HEK293 (cell line): Measurements from ENCODE around the gene SIGLEC12.

Experiments
- CTCF ChIA-PET: fragments of 350-600 bp; formaldehyde crosslinking; extraction: SDS; loops from one replicate; lab custom pipeline; 2021; ENCODE audit warnings: antibody characterized with exemption; lab: Yijun Ruan, JAX
- POLR2A ChIA-PET: fragments of 300-600 bp; formaldehyde crosslinking; extraction: SDS; loops from one replicate; lab custom pipeline; 2020; ENCODE audit warnings: antibody characterized with exemption, inconsistent platforms; lab: Yijun Ruan, JAX
- H3K27ac ChIP-seq: fragments of 200-500 bp; sonication (Bioruptor generic); 2 replicates; pipeline ENCODE4 v1.5.1; 2014; ENCODE audit warnings: low read depth, low read length, control low read depth, inconsistent platforms; ENCODE audit errors: extremely low read depth
- H3K36me3 ChIP-seq, 2 experiments: fragments of 200-500 bp in 1 of 2; sonication (Bioruptor generic) in 1 of 2; 1 replicate in 1 of 2; 2 replicates in 1 of 2; pipeline ENCODE4 v1.5.1; 2014 to 2017; ENCODE audit warnings: inconsistent platforms in 2 of 2, low read length in 2 of 2; ENCODE audit not compliant: control insufficient read depth in 2 of 2, insufficient read depth in 1 of 2
- H3K4me1 ChIP-seq: fragments of 200-500 bp; sonication (Bioruptor generic); 2 replicates; pipeline ENCODE4 v1.5.1; 2014; ENCODE audit warnings: mild to moderate bottlenecking, low read length, inconsistent platforms; ENCODE audit not compliant: control insufficient read depth, insufficient read depth
- H3K4me3 ChIP-seq: 2 replicates; pipeline ENCODE4 v1.5.1; 2011; ENCODE audit warnings: low read depth, mild to moderate bottlenecking, control low read depth, low read length, moderate library complexity
- H3K9me3 ChIP-seq: fragments of 200-500 bp; sonication (Bioruptor generic); 2 replicates; pipeline ENCODE4 v1.5.1; 2014; ENCODE audit warnings: low read depth, low read length, inconsistent platforms; ENCODE audit not compliant: control insufficient read depth, insufficient read depth
- KLF1 ChIP-seq: fragments of 450-650 bp; formaldehyde crosslinking; IDR thresholded peaks from 2 replicates; pipeline ENCODE4 v1.5.1; 2016; ENCODE audit warnings: missing biosample characterization, missing genetic modification characterization
- SCRT1 ChIP-seq: fragments of 450-650 bp; formaldehyde crosslinking; IDR thresholded peaks from 2 replicates; pipeline ENCODE4 v1.5.1; 2016; ENCODE audit warnings: missing biosample characterization, missing genetic modification characterization, borderline replicate concordance
- SP7 ChIP-seq: fragments of 450-650 bp; formaldehyde crosslinking; IDR thresholded peaks from 2 replicates; pipeline ENCODE4 v1.5.1; 2016; ENCODE audit warnings: missing biosample characterization, missing genetic modification characterization
- WT1 ChIP-seq: fragments of 450-650 bp; formaldehyde crosslinking; IDR thresholded peaks from 2 replicates; pipeline ENCODE4 v1.5.1; 2016; ENCODE audit warnings: missing biosample characterization, missing genetic modification characterization
- ZBTB11 ChIP-seq: fragments of 450-650 bp; formaldehyde crosslinking; conservative IDR thresholded peaks from 2 replicates; pipeline ENCODE4 v1.5.1; 2016; ENCODE audit warnings: low read depth, missing biosample characterization, missing genetic modification characterization
- ZIC2 ChIP-seq: fragments of 450-650 bp; formaldehyde crosslinking; IDR thresholded peaks from 2 replicates; pipeline ENCODE4 v1.5.1; 2016; ENCODE audit warnings: missing biosample characterization, missing genetic modification characterization
- ZNF133 ChIP-seq: fragments of 450-650 bp; formaldehyde crosslinking; IDR thresholded peaks from 2 replicates; pipeline ENCODE4 v1.5.1; 2016; ENCODE audit warnings: missing biosample characterization, missing genetic modification characterization
- ZNF146 ChIP-seq: fragments of 450-650 bp; formaldehyde crosslinking; IDR thresholded peaks from 2 replicates; pipeline ENCODE4 v1.5.1; 2016; ENCODE audit warnings: missing biosample characterization, missing genetic modification characterization
- ZNF37A ChIP-seq: fragments of 450-650 bp; IDR thresholded peaks from 2 replicates; pipeline ENCODE4 v1.5.1; 2018; ENCODE audit warnings: missing biosample characterization, missing genetic modification characterization
- ZNF624 ChIP-seq: fragments of 450-650 bp; formaldehyde crosslinking; IDR thresholded peaks from 2 replicates; pipeline ENCODE4 v1.5.1; 2017; ENCODE audit warnings: missing biosample characterization, missing genetic modification characterization
- ZNF626 ChIP-seq: fragments of 450-650 bp; sonication (Bioruptor Pico); formaldehyde crosslinking; IDR thresholded peaks from 2 replicates; pipeline ENCODE4 v1.5.1; 2018; ENCODE audit warnings: missing biosample characterization, missing genetic modification characterization, inconsistent platforms
- ZNF776 ChIP-seq: fragments of 450-650 bp; formaldehyde crosslinking; IDR thresholded peaks from 2 replicates; pipeline ENCODE4 v1.5.0; 2017; ENCODE audit warnings: missing biosample characterization, missing genetic modification characterization, borderline replicate concordance
- ZXDB ChIP-seq: fragments of 450-650 bp; formaldehyde crosslinking; IDR thresholded peaks from 2 replicates; pipeline ENCODE4 v1.5.1; 2016; ENCODE audit warnings: missing biosample characterization, missing genetic modification characterization
- TF ChIP-seq, protein P1 (sequence below): fragments of 450-650 bp; formaldehyde crosslinking; IDR thresholded peaks from 2 replicates; pipeline ENCODE4 v1.5.1; 2016; ENCODE audit warnings: missing biosample characterization, missing genetic modification characterization
- TF ChIP-seq, protein P2 (sequence below): fragments of 450-650 bp; formaldehyde crosslinking; conservative IDR thresholded peaks from 2 replicates; pipeline ENCODE4 v1.5.1; 2016; ENCODE audit warnings: low read depth, missing biosample characterization, missing genetic modification characterization

The SIGLEC12 gene

DNA sequence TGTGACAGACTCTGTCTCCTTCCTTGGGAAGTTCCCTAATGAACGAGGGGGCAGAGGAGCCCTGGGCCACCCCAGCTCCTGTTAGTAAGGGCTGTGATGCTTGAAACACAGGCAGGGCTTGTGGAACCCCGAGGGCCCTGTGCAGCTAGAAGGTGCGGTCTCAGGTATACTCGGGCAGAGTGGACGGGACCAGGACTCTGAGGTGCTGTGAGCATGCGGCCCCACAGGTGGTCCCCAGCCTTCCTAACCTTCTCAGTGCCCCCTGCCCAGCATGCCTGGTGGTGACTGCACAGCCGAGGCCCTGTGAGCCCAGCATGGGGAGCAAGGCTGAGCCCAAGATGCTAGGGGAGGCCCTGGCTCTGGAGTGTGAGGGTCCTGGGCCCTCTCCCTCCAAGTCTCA, 39.3 kb downstream of the SIGLEC12 start:
- Histone ChIP-seq H3K9me3 (no peaks in the 10 kb centered on the region), H3K4me1 (no peaks in the 10 kb centered on the region), H3K27ac (no peak overlapping the region), H3K4me3 (no peak overlapping the region), H3K36me3 (no peaks in the 10 kb centered on the region)
- ChIA-PET CTCF (interaction anchor here (0.5 to 3.9 kb wide), 4 partner anchors 10 to 193 kb away, joined by 3 to 21 read pairs (median 4); no protein-coding TSS in a partner anchor), POLR2A (no interaction called here)
- TF ChIP-seq SP7 (tag by site-specific recombination) = no peak
- TF ChIP-seq ZXDB (tag by site-specific recombination) = no peak
- TF ChIP-seq, protein P1, sequence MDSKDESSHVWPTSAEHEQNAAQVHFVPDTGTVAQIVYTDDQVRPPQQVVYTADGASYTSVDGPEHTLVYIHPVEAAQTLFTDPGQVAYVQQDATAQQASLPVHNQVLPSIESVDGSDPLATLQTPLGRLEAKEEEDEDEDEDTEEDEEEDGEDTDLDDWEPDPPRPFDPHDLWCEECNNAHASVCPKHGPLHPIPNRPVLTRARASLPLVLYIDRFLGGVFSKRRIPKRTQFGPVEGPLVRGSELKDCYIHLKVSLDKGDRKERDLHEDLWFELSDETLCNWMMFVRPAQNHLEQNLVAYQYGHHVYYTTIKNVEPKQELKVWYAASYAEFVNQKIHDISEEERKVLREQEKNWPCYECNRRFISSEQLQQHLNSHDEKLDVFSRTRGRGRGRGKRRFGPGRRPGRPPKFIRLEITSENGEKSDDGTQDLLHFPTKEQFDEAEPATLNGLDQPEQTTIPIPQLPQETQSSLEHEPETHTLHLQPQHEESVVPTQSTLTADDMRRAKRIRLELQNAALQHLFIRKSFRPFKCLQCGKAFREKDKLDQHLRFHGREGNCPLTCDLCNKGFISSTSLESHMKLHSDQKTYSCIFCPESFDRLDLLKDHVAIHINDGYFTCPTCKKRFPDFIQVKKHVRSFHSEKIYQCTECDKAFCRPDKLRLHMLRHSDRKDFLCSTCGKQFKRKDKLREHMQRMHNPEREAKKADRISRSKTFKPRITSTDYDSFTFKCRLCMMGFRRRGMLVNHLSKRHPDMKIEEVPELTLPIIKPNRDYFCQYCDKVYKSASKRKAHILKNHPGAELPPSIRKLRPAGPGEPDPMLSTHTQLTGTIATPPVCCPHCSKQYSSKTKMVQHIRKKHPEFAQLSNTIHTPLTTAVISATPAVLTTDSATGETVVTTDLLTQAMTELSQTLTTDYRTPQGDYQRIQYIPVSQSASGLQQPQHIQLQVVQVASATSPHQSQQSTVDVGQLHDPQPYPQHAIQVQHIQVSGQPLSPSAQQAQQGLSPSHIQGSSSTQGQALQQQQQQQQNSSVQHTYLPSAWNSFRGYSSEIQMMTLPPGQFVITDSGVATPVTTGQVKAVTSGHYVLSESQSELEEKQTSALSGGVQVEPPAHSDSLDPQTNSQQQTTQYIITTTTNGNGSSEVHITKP = no peak

GRCh38 chr19:51461723-51462161, 39.9 kb downstream of the SIGLEC12 start:
- no peaks in the 10 kb centered on the region for H3K9me3 ChIP-seq
- H3K4me1 ChIP-seq = no peaks in the 10 kb centered on the region
- no peak overlapping the region for H3K27ac ChIP-seq
- H3K4me3 ChIP-seq = no peak overlapping the region
- POLR2A ChIA-PET = no interaction called here
- CTCF ChIA-PET = interaction anchor here (0.5 to 3.9 kb wide), 5 partner anchors 11 to 197 kb away, joined by 3 to 21 read pairs (median 3); no protein-coding TSS in a partner anchor
- TF ChIP-seq ZNF626 = no peak
- TF ChIP-seq ZIC2 (tag by site-specific recombination) = 0 out of 2 replicates have a peak, but pooled peaks have one; percentile 22
- TF ChIP-seq ZNF37A = no peak
- no peaks in the 10 kb centered on the region for H3K36me3 ChIP-seq

GRCh38 chr19:51460164-51460992, 41.2 kb downstream of the SIGLEC12 start:
- Histone ChIP-seq H3K27ac (no peak overlapping the region), H3K4me1 (no peaks in the 10 kb centered on the region), H3K4me3 (no peak overlapping the region), H3K36me3 (no peaks in the 10 kb centered on the region), H3K9me3 (no peaks in the 10 kb centered on the region)
- POLR2A ChIA-PET = no interaction called here
- CTCF ChIA-PET = interaction anchor here (0.7 to 3.9 kb wide), 4 partner anchors 12 to 194 kb away, joined by 3 to 21 read pairs (median 4); no protein-coding TSS in a partner anchor
- TF ChIP-seq SCRT1 (no peak), KLF1 (tag by site-specific recombination) (no peak), ZNF146 (tag by site-specific recombination) (no peak), ZNF624 (tag by site-specific recombination) (no peak), WT1 (tag by site-specific recombination) (no peak), ZNF133 (no peak), ZNF776 (tag by site-specific recombination) (no peak), ZBTB11 (tag by site-specific recombination) (peak; percentile 46; the same call in 1 of the 2 replicates)
- TF ChIP-seq, protein P2, sequence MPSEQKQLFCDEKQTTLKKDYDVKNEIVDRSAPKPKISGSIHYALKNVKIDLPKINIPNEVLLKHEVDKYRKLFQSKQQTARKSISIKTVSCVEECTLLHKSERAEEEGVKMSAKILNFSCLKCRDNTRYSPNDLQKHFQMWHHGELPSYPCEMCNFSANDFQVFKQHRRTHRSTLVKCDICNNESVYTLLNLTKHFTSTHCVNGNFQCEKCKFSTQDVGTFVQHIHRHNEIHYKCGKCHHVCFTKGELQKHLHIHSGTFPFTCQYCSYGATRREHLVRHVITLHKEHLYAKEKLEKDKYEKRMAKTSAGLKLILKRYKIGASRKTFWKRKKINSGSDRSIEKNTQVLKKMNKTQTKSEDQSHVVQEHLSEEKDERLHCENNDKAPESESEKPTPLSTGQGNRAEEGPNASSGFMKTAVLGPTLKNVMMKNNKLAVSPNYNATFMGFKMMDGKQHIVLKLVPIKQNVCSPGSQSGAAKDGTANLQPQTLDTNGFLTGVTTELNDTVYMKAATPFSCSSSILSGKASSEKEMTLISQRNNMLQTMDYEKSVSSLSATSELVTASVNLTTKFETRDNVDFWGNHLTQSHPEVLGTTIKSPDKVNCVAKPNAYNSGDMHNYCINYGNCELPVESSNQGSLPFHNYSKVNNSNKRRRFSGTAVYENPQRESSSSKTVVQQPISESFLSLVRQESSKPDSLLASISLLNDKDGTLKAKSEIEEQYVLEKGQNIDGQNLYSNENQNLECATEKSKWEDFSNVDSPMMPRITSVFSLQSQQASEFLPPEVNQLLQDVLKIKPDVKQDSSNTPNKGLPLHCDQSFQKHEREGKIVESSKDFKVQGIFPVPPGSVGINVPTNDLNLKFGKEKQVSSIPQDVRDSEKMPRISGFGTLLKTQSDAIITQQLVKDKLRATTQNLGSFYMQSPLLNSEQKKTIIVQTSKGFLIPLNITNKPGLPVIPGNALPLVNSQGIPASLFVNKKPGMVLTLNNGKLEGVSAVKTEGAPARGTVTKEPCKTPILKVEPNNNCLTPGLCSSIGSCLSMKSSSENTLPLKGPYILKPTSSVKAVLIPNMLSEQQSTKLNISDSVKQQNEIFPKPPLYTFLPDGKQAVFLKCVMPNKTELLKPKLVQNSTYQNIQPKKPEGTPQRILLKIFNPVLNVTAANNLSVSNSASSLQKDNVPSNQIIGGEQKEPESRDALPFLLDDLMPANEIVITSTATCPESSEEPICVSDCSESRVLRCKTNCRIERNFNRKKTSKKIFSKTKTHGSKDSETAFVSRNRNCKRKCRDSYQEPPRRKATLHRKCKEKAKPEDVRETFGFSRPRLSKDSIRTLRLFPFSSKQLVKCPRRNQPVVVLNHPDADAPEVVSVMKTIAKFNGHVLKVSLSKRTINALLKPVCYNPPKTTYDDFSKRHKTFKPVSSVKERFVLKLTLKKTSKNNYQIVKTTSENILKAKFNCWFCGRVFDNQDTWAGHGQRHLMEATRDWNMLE (tag by site-specific recombination) = peak; percentile 32; the same call in 1 of the 2 replicates
